NCI-H128 (cell line): Measurements from ENCODE around the gene RASL10A.

Experiments used
- DNase-seq: peaks from one replicate; lab custom pipeline; 2025; ENCODE audit not compliant: unreplicated experiment; lab: John Stamatoyannopoulos, UW

Gene RASL10A

GRCh38 chr22:29270475-29271271, 44.8 kb downstream of the RASL10A start:
- no peak for DNase-seq

GRCh38 chr22:29269731-29270474, 45.6 kb downstream of the RASL10A start:
- DNase-seq = no peak

GRCh38 chr22:29269230-29269604, 46.3 kb downstream of the RASL10A start:
- no peak for DNase-seq

- DNase-seq = no peak
Observed at GRCh38 chr22:29268511-29269229, 46.8 kb downstream of the RASL10A start.

GRCh38 chr22:29267858-29268510, 47.5 kb downstream of the RASL10A start, which contains the start of the genes EWSR1 and RHBDD3:
Gene EWSR1 (plus strand): TSS chr22:29268268. CDS start chr22:29268337, 69 bp downstream.
Gene RHBDD3 (minus strand): TSS chr22:29267981. CDS start chr22:29265626, 2,355 bp downstream.
- DNase-seq = peak; percentile 93

- no peak for DNase-seq
Observed at GRCh38 chr22:29267462-29267857, 48.0 kb downstream of the RASL10A start.

- DNase-seq = no peak
Observed at GRCh38 chr22:29266564-29267461, 48.7 kb downstream of the RASL10A start.

- no peak for DNase-seq
Observed at GRCh38 chr22:29265929-29266328, 49.6 kb downstream of the RASL10A start.

- no peak for DNase-seq
Observed at GRCh38 chr22:29265305-29265704, 50.2 kb downstream of the RASL10A start.

- DNase-seq = no peak
Observed at GRCh38 chr22:29263791-29264276, 51.7 kb downstream of the RASL10A start.
